Measurements from ENCODE around the gene SLC8A2.

GRCh38 chr19:47473336-47473735 is 1.6 kb upstream of the SLC8A2 start:
- TF ChIP-seq CTCF (IDR thresholded peaks at IDR 0.05) (no peak), EZH2 (IDR thresholded peaks at IDR 0.05; ENCODE audit: borderline replicate concordance, insufficient read depth, low read depth, low read length, poor library complexity, severe bottlenecking) (no peak)
